Astrocyte (in vitro differentiated cells and primary cell): ENCODE measurements around the gene C19orf33. TPM values are rescaled to one million over a fixed set of nuclear protein-coding genes. Genes with fewer than 3 reads are reported as not detected.
A peak's percentile ranks its signal among the peaks of the same experiment; 100 is the strongest.

ENCODE experiments used
- DNase-seq: peaks from one replicate; pipeline ENCODE4 v3.0.0-alpha.2; 2010; ENCODE audit warnings: low read depth
- FAIRE-seq: peaks from 2 replicates; lab custom pipeline; 2011; peaks lifted over from hg19 to GRCh38; lab: Jason Lieb, UNC
- H2AFZ ChIP-seq: 2 replicates; pipeline ENCODE4 v1.6.0; 2012; ENCODE audit warnings: low read depth, low read length, inconsistent platforms
- H3K27ac ChIP-seq: 2 replicates; pipeline ENCODE4 v1.5.1; 2011; ENCODE audit warnings: low read depth, low read length, inconsistent platforms
- H3K27me3 ChIP-seq: 2 replicates; pipeline ENCODE4 v1.6.0; 2011; ENCODE audit warnings: low read length, inconsistent platforms; ENCODE audit not compliant: insufficient read depth
- H3K36me3 ChIP-seq: 2 replicates; pipeline ENCODE4 v1.5.1; 2011; ENCODE audit warnings: low read length, inconsistent platforms; ENCODE audit not compliant: insufficient read depth
- H3K4me1 ChIP-seq: 2 replicates; pipeline ENCODE4 v1.5.1; 2011; ENCODE audit warnings: low read length, inconsistent platforms; ENCODE audit not compliant: insufficient read depth
- H3K4me2 ChIP-seq: 2 replicates; pipeline ENCODE4 v1.6.0; 2012; ENCODE audit warnings: low read length, inconsistent platforms
- H3K4me3 ChIP-seq: 2 replicates; pipeline ENCODE4 v1.5.1; 2011; ENCODE audit warnings: low read depth, mild to moderate bottlenecking, low read length, inconsistent platforms; ENCODE audit not compliant: insufficient read depth
- H3K79me2 ChIP-seq: 2 replicates; pipeline ENCODE4 v1.6.0; 2012; ENCODE audit warnings: mild to moderate bottlenecking, low read length, inconsistent platforms; ENCODE audit not compliant: insufficient read depth
- H3K9ac ChIP-seq: 2 replicates; pipeline ENCODE4 v1.6.0; 2012; ENCODE audit warnings: mild to moderate bottlenecking, low read length, inconsistent platforms
- H3K9me3 ChIP-seq: 2 replicates; pipeline ENCODE4 v1.5.1; 2012; ENCODE audit warnings: low read depth, mild to moderate bottlenecking, low read length, inconsistent platforms; ENCODE audit not compliant: insufficient read depth
- H4K20me1 ChIP-seq: 2 replicates; pipeline ENCODE4 v1.6.0; 2012; ENCODE audit warnings: low read length, inconsistent platforms; ENCODE audit not compliant: insufficient read depth
- H3K27ac Mint-ChIP-seq: one replicate; pipeline ENCODE4 v1.8.0; 2021; ENCODE audit warnings: mild to moderate bottlenecking, mixed read lengths; ENCODE audit not compliant: unreplicated experiment
- H3K27me3 Mint-ChIP-seq: one replicate; pipeline ENCODE4 v1.8.0; 2021; ENCODE audit warnings: low read depth, mixed read lengths; ENCODE audit not compliant: unreplicated experiment
- H3K36me3 Mint-ChIP-seq: one replicate; pipeline ENCODE4 v1.8.0; 2021; ENCODE audit warnings: low read depth, mixed read lengths; ENCODE audit not compliant: unreplicated experiment
- H3K4me1 Mint-ChIP-seq: one replicate; pipeline ENCODE4 v1.8.0; 2021; ENCODE audit warnings: low read depth, mixed read lengths; ENCODE audit not compliant: unreplicated experiment
- H3K4me3 Mint-ChIP-seq: one replicate; pipeline ENCODE4 v1.8.0; 2021; ENCODE audit warnings: mild to moderate bottlenecking, moderate library complexity, mixed read lengths; ENCODE audit not compliant: unreplicated experiment
- H3K9me3 Mint-ChIP-seq: one replicate; pipeline ENCODE4 v1.8.0; 2021; ENCODE audit warnings: mild to moderate bottlenecking, mixed read lengths; ENCODE audit not compliant: unreplicated experiment
- CTCF ChIP-seq: IDR thresholded peaks from 2 replicates; pipeline ENCODE4 v1.5.1; 2011; ENCODE audit warnings: low read depth, mild to moderate bottlenecking, inconsistent platforms, low read length, moderate library complexity; ENCODE audit not compliant: insufficient read depth
- EZH2 ChIP-seq: IDR thresholded peaks from 2 replicates; pipeline ENCODE4 v1.6.1; 2012; ENCODE audit warnings: mild to moderate bottlenecking, low read length, inconsistent platforms; ENCODE audit not compliant: insufficient read depth
- total RNA-seq: library from RNA; stranded (reverse); gene quantifications from 2 replicates; pipeline ENCODE4 v1.2.1, GENCODE V29; 2021

The C19orf33 gene
- total RNA-seq, 1 donor from 2014 or later = 5.8 TPM

- peaks cover 27% of the 10 kb centered on the region for H3K4me1 ChIP-seq
Observed at GRCh38 chr19:38290631-38291147, 13.4 kb upstream of the C19orf33 start.

GRCh38 chr19:38291855-38292254, 12.2 kb upstream of the C19orf33 start:
- H2AFZ ChIP-seq = no peak overlapping the region
- DNase-seq = no peak

More at GRCh38 chr19:38290631-38291147, 13.4 kb upstream of the C19orf33 start:
- Histone ChIP-seq H3K9ac (peak overlapping the region; percentile 11), H3K27me3 (no peaks in the 10 kb centered on the region), H4K20me1 (no peaks in the 10 kb centered on the region), H3K4me3 (no peak overlapping the region), H3K27ac (peak overlapping the region; percentile 50), H2AFZ (peak overlapping the region; percentile 49), H3K36me3 (no peaks in the 10 kb centered on the region), H3K4me2 (peak overlapping the region; percentile 55), H3K9me3 (no peaks in the 10 kb centered on the region), H3K79me2 (no peaks in the 10 kb centered on the region)
- FAIRE-seq (peak; percentile 80), DNase-seq (peak; percentile 87)
- Mint-ChIP-seq H3K9me3 (no peaks in the 10 kb centered on the region), H3K4me1 (peaks cover 8% of the 10 kb centered on the region), H3K27me3 (peaks cover under 1% of the 10 kb centered on the region), H3K27ac (no peak overlapping the region), H3K4me3 (peak overlapping the region; percentile 65), H3K36me3 (peaks cover 19% of the 10 kb centered on the region)
- TF ChIP-seq CTCF (no peak), EZH2 (no peak)

More at GRCh38 chr19:38291855-38292254, 12.2 kb upstream of the C19orf33 start:
- no peak overlapping the region for H3K4me3 Mint-ChIP-seq
- Histone ChIP-seq H3K4me3 (no peak overlapping the region), H3K27me3 (no peaks in the 10 kb centered on the region), H3K36me3 (no peaks in the 10 kb centered on the region), H3K27ac (no peak overlapping the region), H3K79me2 (no peaks in the 10 kb centered on the region), H3K9ac (no peak overlapping the region), H3K4me2 (no peak overlapping the region), H3K9me3 (no peaks in the 10 kb centered on the region), H4K20me1 (no peaks in the 10 kb centered on the region), H3K4me1 (peaks cover 22% of the 10 kb centered on the region)
- peaks cover 17% of the 10 kb centered on the region for H3K36me3 Mint-ChIP-seq
- H3K27ac Mint-ChIP-seq = peak overlapping the region; percentile 81
- no peak for FAIRE-seq
- peaks cover 8% of the 10 kb centered on the region for H3K4me1 Mint-ChIP-seq
- TF ChIP-seq EZH2 (no peak), CTCF (no peak)
- H3K27me3 Mint-ChIP-seq = peaks cover 3% of the 10 kb centered on the region
- H3K9me3 Mint-ChIP-seq = no peaks in the 10 kb centered on the region
